Muscle layer of colon (tissue), 2 donors: Measurements from ENCODE around the gene RPL10A.
"Not testable (repeated sequence)": the region's sequence is repeated elsewhere in the genome, so short reads cannot be mapped to it uniquely, and the experiment has no call there.

Experiments used
- H3K27ac ChIP-seq: one replicate; pipeline ENCODE4 v1.7.0; 2013; ENCODE audit warnings: low read depth, mild to moderate bottlenecking, low read length, moderate library complexity
- H3K27me3 ChIP-seq, 2 donors: one replicate each; pipeline ENCODE4 v1.7.0; 2013; ENCODE audit warnings: low read length in 2 of 2, mild to moderate bottlenecking in 2 of 2; ENCODE audit not compliant: insufficient read depth in 2 of 2, control insufficient read depth in 1 of 2
- H3K36me3 ChIP-seq: one replicate; pipeline ENCODE4 v1.7.0; 2013; ENCODE audit warnings: mild to moderate bottlenecking, low read length; ENCODE audit not compliant: insufficient read depth
- H3K4me1 ChIP-seq: one replicate; pipeline ENCODE4 v1.7.0; 2013; ENCODE audit warnings: mild to moderate bottlenecking, low read length; ENCODE audit not compliant: insufficient read depth
- H3K4me3 ChIP-seq, 2 donors: one replicate each; pipeline ENCODE4 v1.7.0; 2013; ENCODE audit warnings: low read length in 2 of 2, low read depth in 1 of 2, mild to moderate bottlenecking in 1 of 2, moderate library complexity in 1 of 2
- H3K9ac ChIP-seq: one replicate; pipeline ENCODE4 v1.7.0; 2013; ENCODE audit warnings: low read length
- H3K9me3 ChIP-seq: one replicate; pipeline ENCODE4 v1.7.0; 2013; ENCODE audit warnings: mild to moderate bottlenecking, low read length
- donor health status: abdominal sarcoma.
- donor health status: Adenocarcinoma of cecum.

Gene RPL10A

DNA sequence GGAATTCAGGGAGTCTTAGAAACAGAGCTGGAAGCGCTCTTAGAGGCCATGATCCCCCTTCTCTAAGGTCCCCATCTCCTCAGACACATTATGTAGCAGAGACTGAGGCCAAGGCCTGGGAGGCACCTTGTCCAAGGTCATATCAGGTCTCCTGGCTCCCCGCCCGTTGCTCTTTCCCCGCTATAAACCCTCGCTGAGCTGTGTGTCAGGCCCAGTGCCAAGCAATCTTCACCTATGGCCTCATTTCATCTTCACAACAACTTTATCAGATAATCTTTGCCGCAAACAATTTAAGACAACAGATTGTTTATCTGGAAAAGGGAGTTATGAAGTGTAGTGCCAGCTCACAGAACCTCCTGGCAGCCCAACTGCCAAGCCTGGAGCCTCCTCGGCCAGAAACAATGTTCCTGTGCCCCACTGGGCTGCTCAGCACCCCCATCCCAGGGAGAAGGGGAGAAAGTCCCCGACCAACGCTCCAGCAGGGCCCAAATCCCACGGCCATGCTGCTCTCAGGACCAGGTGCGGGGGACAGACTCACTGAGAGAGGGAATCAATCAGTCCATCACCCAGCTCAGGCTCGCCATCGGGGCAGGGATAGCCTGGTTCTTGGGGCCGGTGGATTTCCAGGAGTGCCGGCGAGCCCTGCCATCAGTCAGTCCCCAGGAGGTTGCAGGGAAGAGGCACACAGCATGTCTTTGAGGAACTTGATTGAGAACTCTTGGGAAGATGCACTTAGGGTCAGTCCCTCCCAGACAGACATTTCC is 32.9 kb upstream of the RPL10A start:
- Histone ChIP-seq H3K4me3 (no peak overlapping the region), H3K27me3 (no peaks in the 10 kb centered on the region), H3K36me3 (no peaks in the 10 kb centered on the region), H3K4me1 (peaks cover 8% of the 10 kb centered on the region), H3K9ac (no peak overlapping the region), H3K27ac (no peak overlapping the region), H3K9me3 (no peaks in the 10 kb centered on the region)

DNA sequence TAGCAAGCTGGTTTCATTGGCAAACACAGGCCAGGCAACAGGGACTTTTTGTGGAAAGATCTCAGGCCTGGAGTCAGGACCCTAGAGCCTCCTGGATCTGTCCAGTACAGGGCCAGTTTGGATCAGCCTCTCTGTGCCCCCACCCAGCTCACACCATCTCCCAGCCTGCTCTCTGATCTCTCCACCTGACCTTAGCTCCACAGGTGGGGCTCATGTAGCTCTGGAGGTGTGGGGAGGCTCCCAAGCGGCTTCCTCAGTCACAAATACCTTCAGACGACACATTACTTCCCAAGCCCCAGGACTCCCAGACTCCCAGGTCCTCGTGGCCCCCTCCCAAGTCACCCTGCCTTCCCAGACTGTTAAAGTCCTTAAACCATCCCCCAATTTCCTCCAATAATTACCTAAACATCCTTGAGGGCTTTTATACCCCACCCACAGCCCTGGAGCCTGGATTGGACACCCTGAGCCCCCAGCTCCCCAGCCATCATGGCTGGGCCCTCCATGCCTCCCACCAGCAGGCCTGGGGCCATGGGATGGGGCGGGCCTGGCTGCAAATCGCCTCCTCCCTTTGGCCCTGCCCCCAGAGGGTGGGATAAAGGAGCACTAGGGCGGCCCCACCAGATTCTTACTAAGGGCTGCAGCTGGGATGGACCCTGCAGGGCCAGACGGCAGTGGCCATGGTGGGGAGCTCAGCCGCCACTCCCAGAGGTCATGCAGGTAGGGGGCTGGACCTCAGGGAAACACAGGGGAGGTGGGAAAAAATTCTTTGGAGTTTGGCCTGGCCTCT is 31.9 kb upstream of the RPL10A start:
- H3K4me3 ChIP-seq, result no peak overlapping the region
- H3K9me3 ChIP-seq, result no peaks in the 10 kb centered on the region
- peaks cover 8% of the 10 kb centered on the region for H3K4me1 ChIP-seq
- H3K27me3 ChIP-seq, result no peaks in the 10 kb centered on the region
- no peak overlapping the region for H3K9ac ChIP-seq
- no peak overlapping the region for H3K27ac ChIP-seq
- H3K36me3 ChIP-seq, result no peaks in the 10 kb centered on the region

DNA sequence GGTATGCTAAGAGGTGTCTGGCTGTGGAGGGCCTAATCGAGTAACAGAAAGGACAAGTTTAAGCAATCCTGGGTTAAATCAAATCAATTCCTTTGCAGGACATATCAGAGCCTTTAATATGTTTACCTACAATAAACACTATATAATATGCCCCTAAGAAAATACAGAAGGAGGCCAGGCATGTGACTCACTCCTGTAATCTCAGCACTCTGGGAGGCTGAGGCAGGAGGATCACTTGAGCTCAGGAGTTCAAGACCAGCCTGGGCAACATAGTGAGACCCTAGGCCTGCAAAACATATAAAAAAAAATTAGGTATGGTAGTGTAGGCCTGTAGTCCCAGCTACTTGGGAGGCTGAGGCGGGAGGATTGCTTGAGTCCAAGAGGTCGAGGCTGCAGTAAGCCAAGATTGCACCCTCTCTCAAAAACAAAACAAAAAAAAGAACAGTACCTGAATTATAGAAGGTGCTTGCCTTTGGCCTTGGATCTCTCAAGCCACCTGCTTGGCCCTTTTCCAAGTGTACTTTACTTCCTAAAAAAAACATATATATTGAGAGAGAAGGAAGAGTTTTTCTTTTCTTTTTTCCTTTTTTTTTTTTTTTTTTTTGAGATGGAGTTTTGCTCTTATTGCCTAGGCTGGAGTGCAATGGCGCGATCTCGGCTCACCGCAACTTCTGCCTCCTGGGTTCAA is 29.7 kb upstream of the RPL10A start:
- H3K4me3 ChIP-seq, H3K9ac ChIP-seq, H3K9me3 ChIP-seq, H3K27me3 ChIP-seq, H3K27ac ChIP-seq, H3K4me1 ChIP-seq, H3K36me3 ChIP-seq: not testable (repeated sequence)

DNA sequence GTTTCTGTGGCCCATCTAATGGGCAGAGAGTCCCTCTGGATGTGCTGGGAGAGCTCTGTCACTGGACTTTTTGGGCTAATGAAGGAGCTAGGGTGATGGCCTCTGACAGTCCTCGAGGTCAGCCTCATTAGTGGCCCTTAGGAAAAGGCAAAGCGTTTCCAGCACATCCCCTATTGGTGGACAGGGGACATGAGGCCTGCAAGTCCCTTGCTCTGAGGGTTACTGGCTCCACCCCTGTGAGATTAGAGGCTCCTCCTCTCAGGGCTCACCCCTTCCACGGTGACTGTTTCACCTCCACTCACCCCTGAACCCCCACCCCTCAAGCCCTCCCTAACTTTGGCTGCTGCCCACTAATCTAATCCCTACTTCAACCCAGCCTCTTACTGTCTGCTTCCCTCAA is 28.9 kb upstream of the RPL10A start:
- H3K4me1 ChIP-seq, result peaks cover 8% of the 10 kb centered on the region
- no peaks in the 10 kb centered on the region for H3K9me3 ChIP-seq
- no peak overlapping the region for H3K9ac ChIP-seq
- no peak overlapping the region for H3K27ac ChIP-seq
- no peaks in the 10 kb centered on the region for H3K36me3 ChIP-seq
- no peaks in the 10 kb centered on the region for H3K27me3 ChIP-seq
- no peak overlapping the region for H3K4me3 ChIP-seq

DNA sequence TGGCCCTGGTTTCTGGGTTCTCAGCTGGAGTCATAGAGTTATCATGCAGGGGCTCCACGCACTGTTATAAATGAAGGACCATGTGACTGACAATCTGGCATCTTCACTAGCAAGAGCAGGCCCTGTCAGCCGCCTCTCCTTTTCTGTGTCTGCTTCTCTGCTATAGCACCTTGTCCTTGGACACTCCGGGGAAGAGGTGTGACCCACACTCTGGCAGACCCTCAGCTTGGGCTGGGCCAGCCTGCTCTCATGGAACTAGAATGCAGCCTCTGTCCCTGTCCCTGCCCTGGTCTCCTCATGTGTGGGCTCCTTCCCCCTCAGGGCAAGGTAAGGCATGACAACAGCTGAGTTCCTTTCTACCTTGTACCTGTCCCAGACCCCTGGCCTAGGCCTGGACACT is 27.0 kb upstream of the RPL10A start:
- Histone ChIP-seq H3K27me3 (no peaks in the 10 kb centered on the region), H3K9me3 (no peaks in the 10 kb centered on the region), H3K27ac (no peak overlapping the region), H3K4me3 (no peak overlapping the region), H3K36me3 (no peaks in the 10 kb centered on the region), H3K4me1 (no peaks in the 10 kb centered on the region), H3K9ac (no peak overlapping the region)

DNA sequence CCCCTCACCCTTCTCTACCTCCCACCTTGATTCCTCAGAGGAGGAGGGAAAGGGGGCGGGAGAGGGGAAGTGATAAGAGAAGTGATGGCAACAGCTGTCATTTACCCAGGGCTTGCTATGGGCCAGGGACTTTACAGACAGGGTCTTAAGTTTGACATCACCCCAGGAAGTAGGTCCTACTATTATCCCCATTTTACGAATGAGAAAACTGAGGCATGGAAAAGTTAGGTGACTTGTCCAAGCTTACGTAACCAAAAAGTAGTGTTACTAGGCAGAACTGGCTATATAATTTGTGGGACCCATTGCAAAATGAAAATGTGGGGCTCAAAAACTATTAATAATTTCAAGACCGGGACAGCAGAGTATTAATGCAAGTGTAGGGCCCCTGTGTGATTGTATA is 26.6 kb upstream of the RPL10A start:
- H3K27ac ChIP-seq, result no peak overlapping the region
- H3K27me3 ChIP-seq, result no peaks in the 10 kb centered on the region
- no peak overlapping the region for H3K9ac ChIP-seq
- no peaks in the 10 kb centered on the region for H3K36me3 ChIP-seq
- H3K4me1 ChIP-seq, result no peaks in the 10 kb centered on the region
- no peak overlapping the region for H3K4me3 ChIP-seq
- H3K9me3 ChIP-seq, result no peaks in the 10 kb centered on the region

DNA sequence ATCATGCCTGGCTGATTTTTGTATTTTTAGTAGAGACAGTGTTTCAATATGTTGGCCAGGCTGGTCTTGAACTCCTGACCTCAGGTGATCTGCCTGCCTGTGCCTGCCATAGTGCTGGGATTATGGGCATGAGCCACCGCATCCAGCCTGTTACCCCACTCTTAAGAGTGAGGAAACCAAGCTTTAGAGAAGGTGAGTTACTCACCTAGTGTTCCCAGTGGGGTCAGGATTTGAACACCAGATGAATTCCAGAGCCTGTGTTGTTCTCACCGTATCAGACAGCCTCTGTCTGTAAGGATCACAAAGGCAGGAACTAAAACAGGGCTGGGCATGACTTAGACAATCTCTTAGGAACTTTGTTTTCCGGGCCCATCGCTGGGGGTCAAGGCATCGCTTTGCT is 25.5 kb upstream of the RPL10A start:
- H3K9me3 ChIP-seq, result no peaks in the 10 kb centered on the region
- no peak overlapping the region for H3K4me3 ChIP-seq
- H3K36me3 ChIP-seq, result no peaks in the 10 kb centered on the region
- no peaks in the 10 kb centered on the region for H3K4me1 ChIP-seq
- H3K9ac ChIP-seq, result no peak overlapping the region
- H3K27me3 ChIP-seq, result no peaks in the 10 kb centered on the region
- H3K27ac ChIP-seq, result no peak overlapping the region

DNA sequence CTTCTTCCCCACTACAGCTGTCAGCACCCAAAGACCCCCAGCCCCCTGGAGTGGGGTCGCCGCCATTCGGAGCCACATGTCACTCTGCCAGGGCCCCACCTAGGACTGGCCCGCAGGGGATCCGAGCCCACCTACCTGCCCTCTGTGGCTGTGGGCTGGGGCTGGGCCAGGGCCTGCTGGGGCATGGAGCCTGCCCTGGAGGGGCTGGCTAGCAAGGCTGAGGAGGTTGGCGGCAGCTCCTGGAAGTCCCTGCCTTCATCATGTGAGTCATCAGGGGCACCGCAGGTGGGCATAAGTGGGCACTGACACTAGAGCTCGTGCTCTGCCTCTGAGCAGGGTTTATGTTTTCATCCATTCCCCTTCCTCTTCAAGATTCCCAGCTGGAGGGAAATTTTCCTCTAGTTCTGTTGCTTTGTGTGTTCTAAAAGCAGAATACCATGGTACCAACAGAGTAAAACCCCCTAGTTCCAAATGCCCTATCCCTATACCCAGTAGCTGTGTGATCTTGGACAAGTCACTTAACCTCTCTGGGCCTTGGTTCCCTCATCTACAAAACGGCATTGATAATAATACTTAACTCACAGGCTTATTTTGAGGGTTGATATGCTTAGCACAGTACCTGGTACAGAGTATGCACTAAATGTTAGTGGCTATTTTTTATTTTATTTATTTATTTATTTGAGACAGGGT is 24.7 kb upstream of the RPL10A start:
- H3K9ac ChIP-seq, result no peak overlapping the region
- no peaks in the 10 kb centered on the region for H3K9me3 ChIP-seq
- H3K27ac ChIP-seq, result no peak overlapping the region
- H3K4me1 ChIP-seq, result no peaks in the 10 kb centered on the region
- no peaks in the 10 kb centered on the region for H3K36me3 ChIP-seq
- H3K27me3 ChIP-seq, result no peaks in the 10 kb centered on the region
- no peak overlapping the region for H3K4me3 ChIP-seq

DNA sequence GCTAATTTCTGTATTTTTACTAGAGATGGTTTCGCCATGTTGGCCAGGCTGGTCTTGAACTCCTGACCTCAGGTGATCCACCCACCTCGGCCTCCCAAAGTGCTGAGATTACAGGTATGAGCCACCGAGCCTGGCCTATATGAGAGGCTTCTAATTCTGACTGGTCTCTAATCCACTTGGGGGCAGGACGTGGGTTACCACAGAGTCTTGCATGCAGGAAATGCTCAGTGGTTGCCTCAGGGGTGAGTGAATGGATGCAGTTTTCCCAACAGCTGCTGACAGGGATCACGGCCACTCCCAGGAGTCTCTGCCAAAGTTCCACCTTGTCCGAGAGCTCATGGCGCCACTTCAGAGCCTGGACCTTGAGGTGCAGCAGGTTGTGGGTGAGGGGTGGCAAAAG is 22.5 kb upstream of the RPL10A start:
- H3K4me3 ChIP-seq, result no peak overlapping the region
- H3K27me3 ChIP-seq, result no peaks in the 10 kb centered on the region
- no peaks in the 10 kb centered on the region for H3K9me3 ChIP-seq
- no peaks in the 10 kb centered on the region for H3K36me3 ChIP-seq
- no peaks in the 10 kb centered on the region for H3K4me1 ChIP-seq
- no peak overlapping the region for H3K27ac ChIP-seq
- no peak overlapping the region for H3K9ac ChIP-seq

DNA sequence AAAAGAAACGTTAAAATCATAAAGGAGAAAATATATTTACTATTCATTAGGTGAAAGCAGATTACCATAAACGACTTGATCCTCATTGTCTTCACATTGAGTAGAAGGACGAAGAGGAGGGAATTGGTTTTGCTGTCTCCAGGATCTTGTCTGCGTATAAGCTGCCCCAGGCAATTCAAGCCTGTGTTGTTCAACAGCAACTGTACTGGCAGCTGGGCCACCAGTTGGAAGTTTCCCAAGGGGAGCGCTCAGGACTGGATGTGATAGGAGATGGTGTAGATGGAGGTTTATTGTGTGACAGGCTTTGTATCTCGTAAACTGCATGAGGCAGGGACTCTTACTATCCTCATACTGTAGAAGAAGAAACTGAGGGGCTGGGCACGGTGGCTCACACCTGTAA is 20.0 kb upstream of the RPL10A start:
- Histone ChIP-seq H3K4me3 (no peak overlapping the region), H3K4me1 (peaks cover 10% of the 10 kb centered on the region), H3K27ac (no peak overlapping the region)

DNA sequence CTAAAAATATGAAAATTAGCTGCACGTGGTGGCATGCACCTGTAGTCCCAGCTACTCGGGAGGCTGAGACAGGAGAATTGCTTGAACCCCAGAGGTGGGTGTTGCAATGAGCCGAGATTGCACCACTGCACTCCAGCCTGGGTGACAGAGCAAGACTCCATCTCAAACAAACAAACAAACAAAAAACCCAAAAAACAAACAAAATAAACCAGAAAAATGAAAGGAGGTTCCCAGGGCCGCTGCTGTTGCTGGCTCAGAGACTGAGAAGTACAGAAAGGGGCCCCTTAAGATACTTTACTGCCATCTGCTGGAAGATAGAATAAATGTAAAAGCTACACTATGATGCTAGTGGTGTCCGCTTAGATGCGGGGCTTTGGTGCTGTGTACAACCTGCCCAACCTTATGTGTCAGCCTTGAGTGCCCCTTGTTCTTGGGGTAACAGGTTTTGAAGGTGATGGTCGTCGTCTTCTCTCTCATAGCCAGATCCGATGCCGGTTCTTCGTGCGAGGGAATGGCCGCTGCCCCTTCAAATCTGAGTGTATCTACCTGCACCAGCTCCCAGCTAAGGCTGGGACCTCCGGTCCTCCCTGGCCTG is 18.8 kb upstream of the RPL10A start:
- Histone ChIP-seq H3K27ac (no peak overlapping the region), H3K27me3 (no peaks in the 10 kb centered on the region), H3K9me3 (no peaks in the 10 kb centered on the region), H3K4me3 (no peak overlapping the region), H3K4me1 (peaks cover 15% of the 10 kb centered on the region), H3K36me3 (no peaks in the 10 kb centered on the region), H3K9ac (no peak overlapping the region)

More for the DNA sequence above, 20.0 kb upstream of the RPL10A start:
- Histone ChIP-seq H3K9me3 (no peaks in the 10 kb centered on the region), H3K9ac (no peak overlapping the region), H3K36me3 (no peaks in the 10 kb centered on the region), H3K27me3 (no peaks in the 10 kb centered on the region)
